SU-DHL-6 (cell line): ENCODE data around the gene ARHGAP22.

Experiments
- H2AFZ ChIP-seq: fragments of 200-600 bp; sonication (generic); 2 replicates; pipeline ENCODE4 v1.6.1; 2014; ENCODE audit warnings: low read depth, mild to moderate bottlenecking, moderate library complexity, mixed read lengths, antibody characterized with exemption, low read length; ENCODE audit not compliant: severe bottlenecking
- H3F3A ChIP-seq: fragments of 200-600 bp; shearing (Covaris generic); 2 replicates; pipeline ENCODE4 v1.6.0; 2016; ENCODE audit warnings: antibody characterized with exemption, mild to moderate bottlenecking; ENCODE audit not compliant: insufficient read depth
- H3K27ac ChIP-seq: fragments of 200-600 bp; sonication (generic); 2 replicates; pipeline ENCODE4 v1.5.1; 2016; ENCODE audit warnings: low read depth, mild to moderate bottlenecking, low read length, moderate library complexity, mixed read lengths
- H3K27me3 ChIP-seq: fragments of 200-600 bp; sonication (generic), shearing (Covaris generic); 2 replicates; pipeline ENCODE4 v1.6.0; 2014; ENCODE audit warnings: mild to moderate bottlenecking, low read length
- H3K36me3 ChIP-seq: fragments of 200-600 bp; sonication (generic); 2 replicates; pipeline ENCODE4 v1.6.1; 2014; ENCODE audit warnings: mild to moderate bottlenecking, low read length, mixed read lengths
- H3K4me2 ChIP-seq: fragments of 300-600, 200-600 bp; shearing (Covaris generic), sonication (generic); 2 replicates; pipeline ENCODE4 v1.6.0; 2014; ENCODE audit warnings: low read length, low read depth, mild to moderate bottlenecking; ENCODE audit not compliant: poor library complexity, severe bottlenecking
- H3K4me3 ChIP-seq: fragments of 200-600 bp; sonication (generic); 2 replicates; pipeline ENCODE4 v1.5.1; 2014; ENCODE audit warnings: antibody characterized with exemption, low read length, mild to moderate bottlenecking, mixed read lengths; ENCODE audit not compliant: insufficient read depth, poor library complexity, severe bottlenecking
- H3K79me2 ChIP-seq: fragments of 200-600 bp; sonication (generic); 2 replicates; pipeline ENCODE4 v1.6.1; 2014; ENCODE audit warnings: mild to moderate bottlenecking, low read length, moderate library complexity; ENCODE audit not compliant: insufficient read depth
- H3K9ac ChIP-seq: fragments of 200-600 bp; sonication (generic); 2 replicates; pipeline ENCODE4 v1.7.0; 2014; ENCODE audit warnings: mild to moderate bottlenecking, low read length
- H3K9me2 ChIP-seq: fragments of 200-600 bp; sonication (generic); replicated peaks from 2 replicates; pipeline ENCODE4 v1.6.1; 2014; ENCODE audit warnings: low read length; ENCODE audit not compliant: insufficient read depth
- H3K9me3 ChIP-seq: fragments of 200-600 bp; sonication (generic); 2 replicates; pipeline ENCODE4 v1.6.1; 2014; ENCODE audit warnings: low read length, mixed read lengths; ENCODE audit not compliant: insufficient read depth
- H4K20me1 ChIP-seq: fragments of 200-600 bp; sonication (generic); 2 replicates; pipeline ENCODE4 v1.6.1; 2014; ENCODE audit warnings: low read depth, mild to moderate bottlenecking, antibody characterized with exemption, low read length, moderate library complexity, mixed read lengths
- CTCF ChIP-seq: fragments of 200-600 bp; sonication (generic); IDR thresholded peaks from one replicate; pipeline ENCODE4 v1.5.1; 2017; ENCODE audit warnings: antibody characterized with exemption, mild to moderate bottlenecking, low read length, moderate library complexity; ENCODE audit not compliant: insufficient read depth, poor library complexity, severe bottlenecking
- EZH2phosphoT487 ChIP-seq: fragments of 200-600 bp; sonication (generic), shearing (Covaris generic); conservative IDR thresholded peaks from 2 replicates; pipeline ENCODE4 v1.6.1; 2018; ENCODE audit warnings: mild to moderate bottlenecking, antibody characterized with exemption, low read length, moderate library complexity, mixed read lengths

The ARHGAP22 gene

DNA sequence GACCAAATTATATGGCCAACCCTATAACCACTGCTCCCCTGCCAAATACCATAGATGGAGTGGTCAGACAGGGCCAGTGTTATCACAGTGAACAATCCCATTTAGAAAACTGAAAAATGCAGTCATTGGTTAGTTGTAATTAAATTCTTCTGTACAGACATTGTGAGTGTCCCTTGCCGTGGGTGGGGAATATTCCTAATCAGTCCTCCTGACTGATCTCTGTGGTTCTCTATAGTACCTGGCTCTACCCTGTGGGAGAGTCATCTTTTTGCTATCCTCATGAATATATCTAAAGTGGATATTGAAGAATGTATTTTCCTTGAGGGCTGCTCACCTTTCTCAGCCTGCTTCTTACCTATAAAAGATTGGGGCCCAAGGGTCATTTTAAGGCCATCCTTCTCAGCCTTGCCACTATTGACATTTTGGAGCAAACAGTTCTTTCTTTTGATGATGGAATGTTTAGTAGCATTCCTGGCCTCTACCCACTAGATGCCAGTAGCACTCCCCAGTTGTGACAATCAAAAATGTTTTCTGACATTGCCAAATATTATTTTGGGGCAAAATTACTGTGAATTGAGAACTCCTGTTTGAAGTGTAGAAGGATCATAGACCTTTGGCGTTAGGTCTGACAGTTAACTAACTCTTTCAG is 188.2 kb downstream of the ARHGAP22 start:
- Histone ChIP-seq H3K27me3 (no peaks in the 10 kb centered on the region), H3K4me3 (no peak overlapping the region), H3K79me2 (no peaks in the 10 kb centered on the region), H4K20me1 (no peaks in the 10 kb centered on the region), H3K9ac (no peak overlapping the region), H3K9me2 (no peaks in the 10 kb centered on the region), H3K9me3 (0 out of 2 replicates have a peak, but pooled peaks cover 3% of the 10 kb centered on the region), H3K36me3 (no peaks in the 10 kb centered on the region), H3K4me2 (no peak overlapping the region), H2AFZ (no peak overlapping the region), H3K27ac (no peak overlapping the region), H3F3A (no peaks in the 10 kb centered on the region)
- no peak for TF ChIP-seq CTCF
- no peak for TF ChIP-seq EZH2phosphoT487

- H3K36me3 ChIP-seq, result no peaks in the 10 kb centered on the region
- no peak overlapping the region for H3K4me2 ChIP-seq
- no peaks in the 10 kb centered on the region for H3K27me3 ChIP-seq
- H3F3A ChIP-seq, result no peaks in the 10 kb centered on the region
- no peak overlapping the region for H3K27ac ChIP-seq
- H4K20me1 ChIP-seq, result no peaks in the 10 kb centered on the region
- TF ChIP-seq EZH2phosphoT487 (no peak), CTCF (no peak)
- H2AFZ ChIP-seq, result no peak overlapping the region
- H3K9me3 ChIP-seq, result 0 out of 2 replicates have a peak, but pooled peaks cover 3% of the 10 kb centered on the region
- H3K79me2 ChIP-seq, result no peaks in the 10 kb centered on the region
- H3K4me3 ChIP-seq, result no peak overlapping the region
- H3K9ac ChIP-seq, result no peak overlapping the region
- H3K9me2 ChIP-seq, result no peaks in the 10 kb centered on the region
Observed at GRCh38 chr10:48414778-48415177, 190.1 kb downstream of the ARHGAP22 start.

- Histone ChIP-seq H3K9me2 (no peaks in the 10 kb centered on the region), H3K4me3 (no peak overlapping the region), H3K4me2 (no peak overlapping the region), H3K79me2 (no peaks in the 10 kb centered on the region), H3F3A (no peaks in the 10 kb centered on the region), H3K36me3 (no peaks in the 10 kb centered on the region), H3K9ac (no peak overlapping the region), H3K27ac (no peak overlapping the region), H3K9me3 (0 out of 2 replicates have a peak, but pooled peaks cover 3% of the 10 kb centered on the region), H3K27me3 (no peaks in the 10 kb centered on the region), H2AFZ (no peak overlapping the region), H4K20me1 (no peaks in the 10 kb centered on the region)
- TF ChIP-seq EZH2phosphoT487, result no peak
- TF ChIP-seq CTCF, result no peak
Observed at GRCh38 chr10:48414160-48414559, 190.7 kb downstream of the ARHGAP22 start.
